SK-N-SH (cell line): ENCODE measurements around the gene HNRNPUL1. TPM values are rescaled to one million over a fixed set of nuclear protein-coding genes. Genes with fewer than 3 reads are reported as not detected.
A peak's percentile ranks its signal among the peaks of the same experiment; 100 is the strongest.

Experiments
- CTCF ChIA-PET: fragments of 300-600, 350-600 bp; formaldehyde crosslinking; extraction: SDS; loops from one replicate; lab custom pipeline; 2021; lab: Yijun Ruan, JAX
- POLR2A ChIA-PET: fragments of 350-600 bp; sonication (Branson Sonifier 250); formaldehyde crosslinking; extraction: SDS; loops from one replicate; lab custom pipeline; 2020; ENCODE audit warnings: antibody characterized with exemption, inconsistent platforms; lab: Yijun Ruan, JAX
- DNase-seq: peaks from one replicate; pipeline ENCODE4 v3.0.0; 2012
- H2AFZ ChIP-seq: fragments of 200-600 bp; sonication (generic); 2 replicates; pipeline ENCODE4 v1.8.1; 2016; ENCODE audit warnings: antibody characterized with exemption, mild to moderate bottlenecking, low read depth
- H3F3A ChIP-seq: fragments of 200-600 bp; sonication (generic); replicated peaks from 2 replicates; pipeline ENCODE3; 2016; ENCODE audit warnings: antibody characterized with exemption, mild to moderate bottlenecking; ENCODE audit not compliant: insufficient read depth
- H3K27ac ChIP-seq, 2 experiments: fragments of 200-500 bp in 1 of 2; fragments of 200-600 bp in 1 of 2; sonication (Bioruptor generic) in 1 of 2; sonication (generic), shearing (Covaris generic) in 1 of 2; 2 replicates each; pipeline versions ENCODE4 v1.5.1 to v1.6.1; 2014 to 2016; ENCODE audit warnings: low read depth in 2 of 2, inconsistent platforms in 1 of 2, low read length in 1 of 2, mild to moderate bottlenecking in 1 of 2, mixed read lengths in 1 of 2
- H3K27me3 ChIP-seq: fragments of 200-600 bp; sonication (generic), shearing (Covaris generic); 2 replicates; pipeline ENCODE4 v1.6.1; 2016; ENCODE audit warnings: mixed run types; ENCODE audit not compliant: insufficient read depth
- H3K36me3 ChIP-seq, 2 experiments: fragments of 200-500 bp in 1 of 2; fragments of 200-600 bp in 1 of 2; sonication (Bioruptor generic) in 1 of 2; sonication (generic) in 1 of 2; replicated peaks in 1 of 2; 2 replicates each; pipeline versions ENCODE3 to v1.5.1; 2014 to 2016; ENCODE audit warnings: low read length in 1 of 2, mild to moderate bottlenecking in 1 of 2; ENCODE audit not compliant: insufficient read depth in 2 of 2, control insufficient read depth in 1 of 2
- H3K4me1 ChIP-seq, 2 experiments: fragments of 200-500 bp in 1 of 2; fragments of 200-600 bp in 1 of 2; sonication (Bioruptor generic) in 1 of 2; sonication (generic), shearing (Covaris generic) in 1 of 2; 2 replicates each; pipeline versions ENCODE4 v1.5.1 to v1.6.1; 2014 to 2016; ENCODE audit warnings: low read depth in 1 of 2, low read length in 1 of 2, mixed run types in 1 of 2; ENCODE audit not compliant: insufficient read depth in 2 of 2, control insufficient read depth in 1 of 2
- H3K4me2 ChIP-seq: fragments of 200-600 bp; sonication (generic), shearing (Covaris generic); 2 replicates; pipeline ENCODE4 v1.6.1; 2017; ENCODE audit warnings: mixed run types
- H3K4me3 ChIP-seq, 2 experiments: fragments of 200-500 bp in 1 of 2; fragments of 200-600 bp in 1 of 2; sonication (Bioruptor generic) in 1 of 2; sonication (generic), shearing (Covaris generic) in 1 of 2; 2 replicates each; pipeline versions ENCODE4 v1.5.1 to v1.8.1; 2014 to 2016; ENCODE audit warnings: low read depth in 2 of 2, inconsistent platforms in 1 of 2, low read length in 1 of 2, mild to moderate bottlenecking in 1 of 2, mixed read lengths in 1 of 2, moderate library complexity in 1 of 2
- H3K79me2 ChIP-seq: fragments of 200-600 bp; sonication (generic); 2 replicates; pipeline ENCODE4 v1.8.1; 2017; ENCODE audit warnings: mild to moderate bottlenecking; ENCODE audit not compliant: insufficient read depth
- H3K9ac ChIP-seq: fragments of 200-600 bp; sonication (generic); 2 replicates; pipeline ENCODE4 v1.6.1; 2017; ENCODE audit warnings: mixed run types
- H3K9me2 ChIP-seq: fragments of 200-600 bp; sonication (generic); 2 replicates; pipeline ENCODE4 v1.6.1; 2017; ENCODE audit warnings: mixed run types
- H3K9me3 ChIP-seq: fragments of 200-600 bp; sonication (generic); 2 replicates; pipeline ENCODE4 v1.6.1; 2017; ENCODE audit warnings: mixed run types, mild to moderate bottlenecking, moderate library complexity
- H4K20me1 ChIP-seq: fragments of 200-600 bp; sonication (generic); 2 replicates; pipeline ENCODE4 v1.6.1; 2017; ENCODE audit warnings: mild to moderate bottlenecking, mixed run types; ENCODE audit not compliant: insufficient read depth
- EP300 ChIP-seq, 2 experiments: IDR thresholded peaks; 2 replicates each; pipeline versions ENCODE4 v1.4.0 to v1.6.1; 2012; ENCODE audit warnings: borderline replicate concordance in 1 of 2, low read depth in 1 of 2, low read length in 1 of 2
- JUND ChIP-seq: IDR thresholded peaks from 2 replicates; pipeline ENCODE4 v1.4.0; 2012
- POLR2AphosphoS5 ChIP-seq: IDR thresholded peaks from 2 replicates; pipeline ENCODE4 v1.6.1; 2012; ENCODE audit warnings: low read depth, low read length
- RAD21 ChIP-seq: IDR thresholded peaks from 2 replicates; pipeline ENCODE4 v1.6.1; 2012; ENCODE audit warnings: mild to moderate bottlenecking, low read length
- RCOR1 ChIP-seq: fragments of 150-350 bp; IDR thresholded peaks from 2 replicates; pipeline ENCODE4 v1.6.1; 2017; ENCODE audit warnings: antibody characterized with exemption, low read length
- RXRA ChIP-seq: IDR thresholded peaks from 2 replicates; pipeline ENCODE4 v1.4.0; 2012; ENCODE audit warnings: low read depth, mild to moderate bottlenecking, borderline replicate concordance
- SIN3A ChIP-seq: IDR thresholded peaks from 2 replicates; pipeline ENCODE4 v1.6.1; 2012; ENCODE audit warnings: low read depth, mild to moderate bottlenecking, low read length, moderate library complexity, borderline replicate concordance
- SMC3 ChIP-seq: IDR thresholded peaks from 2 replicates; pipeline ENCODE4 v1.6.1; 2012; ENCODE audit warnings: low read depth, low read length, improper control_type of control experiment
- TAF1 ChIP-seq: IDR thresholded peaks from 2 replicates; pipeline ENCODE4 v1.6.1; 2012; ENCODE audit warnings: low read depth, mild to moderate bottlenecking, low read length, moderate library complexity, borderline replicate concordance
- TCF12 ChIP-seq: IDR thresholded peaks from 2 replicates; pipeline ENCODE4 v1.4.0; 2012
- YY1 ChIP-seq: IDR thresholded peaks from 2 replicates; pipeline ENCODE4 v1.4.0; 2012; ENCODE audit warnings: low read depth, mild to moderate bottlenecking
- WGBS: methylation state at CpG from one replicate; pipeline ENCODE4 v1.1.6; 2017; ENCODE audit warnings: low lambda C conversion rate; 5-methylcytosine and 5-hydroxymethylcytosine counted together
- polyA plus RNA-seq, 3 experiments: library from polyadenylated mRNA; depleted of rRNA; stranded (reverse); fragments of >200 nt; gene quantifications; 2 replicates each; pipeline ENCODE4 v1.2.3, GENCODE V29; 2012
- TF ChIP-seq, protein P1 (sequence below): fragments of 150-350 bp; IDR thresholded peaks from 2 replicates; pipeline ENCODE4 v1.6.1; 2016; ENCODE audit warnings: mild to moderate bottlenecking, low read depth, low read length
- TF ChIP-seq, protein P2 (sequence below): IDR thresholded peaks from 2 replicates; pipeline ENCODE4 v1.6.1; 2012; ENCODE audit warnings: mild to moderate bottlenecking, low read depth, low read length, moderate library complexity
- TF ChIP-seq, protein P3 (sequence below): fragments of 200-600 bp; sonication (generic); IDR thresholded peaks from 2 replicates; pipeline ENCODE4 v1.6.1; 2017; ENCODE audit warnings: antibody characterized with exemption, mild to moderate bottlenecking, moderate library complexity
- TF ChIP-seq, protein P4 (sequence below): IDR thresholded peaks from 2 replicates; pipeline ENCODE4 v1.4.0; 2012; ENCODE audit warnings: low read depth
- TF ChIP-seq, protein P5 (sequence below): IDR thresholded peaks from 2 replicates; pipeline ENCODE4 v1.4.0; 2012; ENCODE audit warnings: low read depth, borderline replicate concordance

Gene HNRNPUL1
- polyA plus RNA-seq, 1 of the 3 experiments (the other 2 are of a cell fraction) = 41.5 TPM

DNA sequence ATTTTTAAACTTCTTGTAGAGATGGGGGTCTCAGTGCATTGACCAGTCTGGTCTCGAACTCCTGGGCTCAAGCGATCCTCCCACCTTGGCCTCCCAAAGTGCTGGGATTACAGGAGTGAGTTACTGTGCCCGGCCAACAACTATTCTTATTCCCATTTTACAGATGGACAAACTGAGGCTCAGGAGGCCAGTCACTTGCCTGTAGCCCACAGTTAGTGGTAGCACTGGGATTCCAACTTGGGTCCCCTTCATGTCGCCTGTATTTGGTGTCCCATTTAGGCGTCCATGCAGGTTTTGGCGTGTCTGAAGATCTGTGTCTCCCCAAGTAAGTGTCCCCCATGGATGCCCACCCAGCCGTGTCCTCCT is 45.9 kb upstream of the HNRNPUL1 start:
- Histone ChIP-seq H3K9ac (peak overlapping the region; percentile 99), H3K27ac (peak overlapping the region in 1 of 2 experiments; percentile 96; a peak in 2 of 4 replicates), H3K36me3 (peaks cover 0 to 6% of the 10 kb centered on the region in 2 experiments), H3K4me2 (peak overlapping the region; percentile 96), H3K79me2 (peaks cover 49% of the 10 kb centered on the region), H3K4me3 (peak overlapping the region in 1 of 2 experiments; percentile 81; a peak in 3 of 4 replicates), H3F3A (peaks cover 22% of the 10 kb centered on the region), H3K9me2 (no peaks in the 10 kb centered on the region), H3K27me3 (no peaks in the 10 kb centered on the region), H3K9me3 (no peaks in the 10 kb centered on the region), H4K20me1 (no peaks in the 10 kb centered on the region), H2AFZ (no peak overlapping the region), H3K4me1 (peaks cover 0 to 9% of the 10 kb centered on the region in 2 experiments; a peak in 2 of 4 replicates)
- ChIA-PET POLR2A (no interaction called here), CTCF (no interaction called here)
- no peak for DNase-seq
- no peak for TF ChIP-seq RAD21
- no peak for TF ChIP-seq SMC3
- WGBS = 67% methylated on average over 7 of the region's 7 CpGs

DNA sequence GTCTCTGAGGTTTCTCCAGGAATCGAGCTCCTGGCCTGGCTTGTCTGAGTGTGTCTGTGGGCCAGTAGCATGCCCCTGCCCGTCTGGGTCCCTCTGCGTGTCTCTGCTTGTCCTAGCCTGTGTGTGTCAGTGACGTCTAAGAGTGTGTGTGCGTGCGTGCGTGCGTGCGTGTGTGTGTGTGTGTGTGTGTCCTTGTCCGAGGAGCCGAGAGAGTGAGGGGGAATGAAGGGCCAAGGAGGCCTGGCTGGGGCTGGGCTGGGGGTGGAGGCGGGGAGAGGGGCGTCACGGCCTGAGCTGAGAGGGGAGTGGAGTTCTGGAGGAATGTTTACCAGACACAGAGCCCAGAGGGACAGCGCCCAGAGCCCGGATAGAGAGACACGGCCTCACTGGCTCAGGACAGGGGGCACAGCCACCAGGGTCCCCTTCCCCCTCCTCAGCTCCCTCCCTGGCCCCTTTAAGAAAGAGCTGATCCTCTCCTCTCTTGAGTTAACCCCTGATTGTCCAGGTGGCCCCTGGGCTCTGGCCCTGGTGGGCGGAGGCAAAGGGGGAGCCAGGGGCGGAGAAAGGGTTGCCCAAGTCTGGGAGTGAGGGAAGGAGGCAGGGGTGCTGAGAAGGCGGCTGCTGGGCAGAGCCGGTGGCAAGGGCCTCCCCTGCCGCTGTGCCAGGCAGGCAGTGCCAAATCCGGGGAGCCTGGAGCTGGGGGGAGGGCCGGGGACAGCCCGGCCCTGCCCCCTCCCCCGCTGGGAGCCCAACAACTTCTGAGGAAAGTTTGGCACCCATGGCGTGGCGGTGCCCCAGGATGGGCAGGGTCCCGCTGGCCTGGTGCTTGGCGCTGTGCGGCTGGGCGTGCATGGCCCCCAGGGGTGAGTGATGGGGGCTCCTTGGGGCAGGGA is 45.3 kb upstream of the HNRNPUL1 start, which contains the start of gene AXL:
TSS of gene AXL (plus strand) at position 609 of the 893 bp plus-strand sequence. CDS start at position 779, 170 bp downstream.
- H4K20me1 ChIP-seq = no peaks in the 10 kb centered on the region
- WGBS = 5% methylated on average over 26 of the region's 32 CpGs
- no peaks in the 10 kb centered on the region for H3K9me2 ChIP-seq
- H3K27ac ChIP-seq = peak within 1 kb of the TSS; percentile 5 to 96; a peak in 3 of 4 replicates
- no peaks in the 10 kb centered on the region for H3K9me3 ChIP-seq
- H3K9ac ChIP-seq = peak within 1 kb of the TSS; percentile 99
- peaks cover 0 to 6% of the 10 kb centered on the region in 2 experiments for H3K36me3 ChIP-seq
- peak within 1 kb of the TSS; percentile 96 for H3K4me2 ChIP-seq
- peak within 1 kb of the TSS; percentile 53 to 81 for H3K4me3 ChIP-seq
- CTCF ChIA-PET = no interaction called here
- peaks cover 0 to 11% of the 10 kb centered on the region in 2 experiments; a peak in 2 of 4 replicates for H3K4me1 ChIP-seq
- H3F3A ChIP-seq = peaks cover 28% of the 10 kb centered on the region
- peak; percentile 43 for DNase-seq
- peak within 1 kb of the TSS; percentile 58; the same call in 1 of the 2 replicates for H2AFZ ChIP-seq
- POLR2A ChIA-PET = no interaction called here
- no peaks in the 10 kb centered on the region for H3K27me3 ChIP-seq
- H3K79me2 ChIP-seq = peaks cover 55% of the 10 kb centered on the region
- TF ChIP-seq, protein P1, sequence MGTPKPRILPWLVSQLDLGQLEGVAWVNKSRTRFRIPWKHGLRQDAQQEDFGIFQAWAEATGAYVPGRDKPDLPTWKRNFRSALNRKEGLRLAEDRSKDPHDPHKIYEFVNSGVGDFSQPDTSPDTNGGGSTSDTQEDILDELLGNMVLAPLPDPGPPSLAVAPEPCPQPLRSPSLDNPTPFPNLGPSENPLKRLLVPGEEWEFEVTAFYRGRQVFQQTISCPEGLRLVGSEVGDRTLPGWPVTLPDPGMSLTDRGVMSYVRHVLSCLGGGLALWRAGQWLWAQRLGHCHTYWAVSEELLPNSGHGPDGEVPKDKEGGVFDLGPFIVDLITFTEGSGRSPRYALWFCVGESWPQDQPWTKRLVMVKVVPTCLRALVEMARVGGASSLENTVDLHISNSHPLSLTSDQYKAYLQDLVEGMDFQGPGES = no peak
- TF ChIP-seq TCF12 = peak; percentile 48; the same call in 1 of the 2 replicates
- TF ChIP-seq, protein P2, sequence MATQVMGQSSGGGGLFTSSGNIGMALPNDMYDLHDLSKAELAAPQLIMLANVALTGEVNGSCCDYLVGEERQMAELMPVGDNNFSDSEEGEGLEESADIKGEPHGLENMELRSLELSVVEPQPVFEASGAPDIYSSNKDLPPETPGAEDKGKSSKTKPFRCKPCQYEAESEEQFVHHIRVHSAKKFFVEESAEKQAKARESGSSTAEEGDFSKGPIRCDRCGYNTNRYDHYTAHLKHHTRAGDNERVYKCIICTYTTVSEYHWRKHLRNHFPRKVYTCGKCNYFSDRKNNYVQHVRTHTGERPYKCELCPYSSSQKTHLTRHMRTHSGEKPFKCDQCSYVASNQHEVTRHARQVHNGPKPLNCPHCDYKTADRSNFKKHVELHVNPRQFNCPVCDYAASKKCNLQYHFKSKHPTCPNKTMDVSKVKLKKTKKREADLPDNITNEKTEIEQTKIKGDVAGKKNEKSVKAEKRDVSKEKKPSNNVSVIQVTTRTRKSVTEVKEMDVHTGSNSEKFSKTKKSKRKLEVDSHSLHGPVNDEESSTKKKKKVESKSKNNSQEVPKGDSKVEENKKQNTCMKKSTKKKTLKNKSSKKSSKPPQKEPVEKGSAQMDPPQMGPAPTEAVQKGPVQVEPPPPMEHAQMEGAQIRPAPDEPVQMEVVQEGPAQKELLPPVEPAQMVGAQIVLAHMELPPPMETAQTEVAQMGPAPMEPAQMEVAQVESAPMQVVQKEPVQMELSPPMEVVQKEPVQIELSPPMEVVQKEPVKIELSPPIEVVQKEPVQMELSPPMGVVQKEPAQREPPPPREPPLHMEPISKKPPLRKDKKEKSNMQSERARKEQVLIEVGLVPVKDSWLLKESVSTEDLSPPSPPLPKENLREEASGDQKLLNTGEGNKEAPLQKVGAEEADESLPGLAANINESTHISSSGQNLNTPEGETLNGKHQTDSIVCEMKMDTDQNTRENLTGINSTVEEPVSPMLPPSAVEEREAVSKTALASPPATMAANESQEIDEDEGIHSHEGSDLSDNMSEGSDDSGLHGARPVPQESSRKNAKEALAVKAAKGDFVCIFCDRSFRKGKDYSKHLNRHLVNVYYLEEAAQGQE = peak; percentile 21
- 0 out of 4 replicates have a peak, but pooled peaks of 1 of the 2 experiments have one; percentile 25 for TF ChIP-seq EP300 (IDR thresholded peaks at IDR 0.05; ENCODE audit: borderline replicate concordance in 1 of 2, low read depth in 1 of 2, low read length in 1 of 2)
- no peak for TF ChIP-seq JUND
- no peak for TF ChIP-seq RAD21
- no peak for TF ChIP-seq RCOR1
- 0 out of 2 replicates have a peak, but pooled peaks have one; percentile 47 for TF ChIP-seq YY1
- TF ChIP-seq, protein P3, sequence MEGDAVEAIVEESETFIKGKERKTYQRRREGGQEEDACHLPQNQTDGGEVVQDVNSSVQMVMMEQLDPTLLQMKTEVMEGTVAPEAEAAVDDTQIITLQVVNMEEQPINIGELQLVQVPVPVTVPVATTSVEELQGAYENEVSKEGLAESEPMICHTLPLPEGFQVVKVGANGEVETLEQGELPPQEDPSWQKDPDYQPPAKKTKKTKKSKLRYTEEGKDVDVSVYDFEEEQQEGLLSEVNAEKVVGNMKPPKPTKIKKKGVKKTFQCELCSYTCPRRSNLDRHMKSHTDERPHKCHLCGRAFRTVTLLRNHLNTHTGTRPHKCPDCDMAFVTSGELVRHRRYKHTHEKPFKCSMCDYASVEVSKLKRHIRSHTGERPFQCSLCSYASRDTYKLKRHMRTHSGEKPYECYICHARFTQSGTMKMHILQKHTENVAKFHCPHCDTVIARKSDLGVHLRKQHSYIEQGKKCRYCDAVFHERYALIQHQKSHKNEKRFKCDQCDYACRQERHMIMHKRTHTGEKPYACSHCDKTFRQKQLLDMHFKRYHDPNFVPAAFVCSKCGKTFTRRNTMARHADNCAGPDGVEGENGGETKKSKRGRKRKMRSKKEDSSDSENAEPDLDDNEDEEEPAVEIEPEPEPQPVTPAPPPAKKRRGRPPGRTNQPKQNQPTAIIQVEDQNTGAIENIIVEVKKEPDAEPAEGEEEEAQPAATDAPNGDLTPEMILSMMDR = no peak
- 0 out of 2 replicates have a peak, but pooled peaks have one; percentile 13 for TF ChIP-seq RXRA
- peak; percentile 83; the same call in 1 of the 2 replicates for TF ChIP-seq POLR2AphosphoS5
- TF ChIP-seq, protein P4, sequence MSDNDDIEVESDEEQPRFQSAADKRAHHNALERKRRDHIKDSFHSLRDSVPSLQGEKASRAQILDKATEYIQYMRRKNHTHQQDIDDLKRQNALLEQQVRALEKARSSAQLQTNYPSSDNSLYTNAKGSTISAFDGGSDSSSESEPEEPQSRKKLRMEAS = peak; percentile 77
- peak; percentile 68; the same call in 1 of the 2 replicates for TF ChIP-seq TAF1
- peak; percentile 88; the same call in 1 of the 2 replicates for TF ChIP-seq SIN3A
- TF ChIP-seq, protein P5, sequence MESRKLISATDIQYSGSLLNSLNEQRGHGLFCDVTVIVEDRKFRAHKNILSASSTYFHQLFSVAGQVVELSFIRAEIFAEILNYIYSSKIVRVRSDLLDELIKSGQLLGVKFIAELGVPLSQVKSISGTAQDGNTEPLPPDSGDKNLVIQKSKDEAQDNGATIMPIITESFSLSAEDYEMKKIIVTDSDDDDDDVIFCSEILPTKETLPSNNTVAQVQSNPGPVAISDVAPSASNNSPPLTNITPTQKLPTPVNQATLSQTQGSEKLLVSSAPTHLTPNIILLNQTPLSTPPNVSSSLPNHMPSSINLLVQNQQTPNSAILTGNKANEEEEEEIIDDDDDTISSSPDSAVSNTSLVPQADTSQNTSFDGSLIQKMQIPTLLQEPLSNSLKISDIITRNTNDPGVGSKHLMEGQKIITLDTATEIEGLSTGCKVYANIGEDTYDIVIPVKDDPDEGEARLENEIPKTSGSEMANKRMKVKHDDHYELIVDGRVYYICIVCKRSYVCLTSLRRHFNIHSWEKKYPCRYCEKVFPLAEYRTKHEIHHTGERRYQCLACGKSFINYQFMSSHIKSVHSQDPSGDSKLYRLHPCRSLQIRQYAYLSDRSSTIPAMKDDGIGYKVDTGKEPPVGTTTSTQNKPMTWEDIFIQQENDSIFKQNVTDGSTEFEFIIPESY = 0 out of 2 replicates have a peak, but pooled peaks have one; percentile 23
